ENCODE data around the gene CANT1. TPM values are rescaled to one million over a fixed set of nuclear protein-coding genes. Genes with fewer than 3 reads are reported as not detected.
"Not testable (repeated sequence)": the region's sequence is repeated elsewhere in the genome, so short reads cannot be mapped to it uniquely, and the experiment has no call there.

The CANT1 gene
- total RNA-seq, 8 experiments from 2014 or later = 20.7 to 42.6 (median 28.8) TPM

- no peak overlapping the region for H3K4me3 ChIP-seq
- WGBS, 10 experiments = 67 to 100% (median 87%) methylated on average over 1 to 4 of the region's 13 CpGs; no CpG with 5 or more reads in 5 of the 10 experiments
- in situ Hi-C loops (cut with MboI; ENCODE audit: low pct_unique_long_range_greater_than_20kb in 2 of 9, low sequenced_read_pairs in 9 of 9, unreplicated experiment in 9 of 9) = no loop called here
- ATAC-seq (replicated peaks in 6 of 8) = no peak
- peaks cover 1 to 2% of the 10 kb centered on the region in 2 donors for H3K4me1 ChIP-seq (replicated peaks in 1 of 2)
- no peak overlapping the region for H3K27ac ChIP-seq
These were observed 31.5 kb upstream of the CANT1 start for GRCh38 chr17:79041041-79041570.

DNA sequence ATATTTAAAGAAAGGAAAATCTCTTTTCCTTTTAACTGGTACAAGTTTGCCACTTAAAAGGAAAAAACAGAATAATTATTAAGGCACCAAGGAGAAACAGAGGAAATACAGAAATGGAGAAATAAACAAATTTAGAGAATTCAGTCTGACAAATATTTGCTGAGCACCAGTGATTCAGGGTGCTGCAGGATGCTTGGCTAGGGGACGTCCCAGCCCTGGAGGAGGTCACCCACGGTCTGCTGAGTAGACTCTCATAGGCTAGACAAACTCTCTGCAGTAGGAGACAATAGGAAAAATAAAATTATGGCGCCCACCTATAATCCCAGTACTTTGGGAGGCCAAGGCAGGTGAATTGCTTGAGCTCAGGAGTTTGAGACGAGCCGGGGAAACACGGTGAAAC is 30.3 kb upstream of the CANT1 start:
- Histone ChIP-seq H3K4me1 (replicated peaks in 1 of 2) (no peaks in the 10 kb centered on the region), H3K27ac (no peak overlapping the region), H3K4me3 (no peak overlapping the region)
- in situ Hi-C loops (cut with MboI; ENCODE audit: low pct_unique_long_range_greater_than_20kb in 2 of 9, low sequenced_read_pairs in 9 of 9, unreplicated experiment in 9 of 9) = no loop called here
- no peak for ATAC-seq (replicated peaks in 6 of 8)
- 23 to 93% (median 71%) methylated on average over 2 to 6 of the region's 6 CpGs; no CpG with 5 or more reads in 1 of the 10 experiments for WGBS, 10 experiments

DNA sequence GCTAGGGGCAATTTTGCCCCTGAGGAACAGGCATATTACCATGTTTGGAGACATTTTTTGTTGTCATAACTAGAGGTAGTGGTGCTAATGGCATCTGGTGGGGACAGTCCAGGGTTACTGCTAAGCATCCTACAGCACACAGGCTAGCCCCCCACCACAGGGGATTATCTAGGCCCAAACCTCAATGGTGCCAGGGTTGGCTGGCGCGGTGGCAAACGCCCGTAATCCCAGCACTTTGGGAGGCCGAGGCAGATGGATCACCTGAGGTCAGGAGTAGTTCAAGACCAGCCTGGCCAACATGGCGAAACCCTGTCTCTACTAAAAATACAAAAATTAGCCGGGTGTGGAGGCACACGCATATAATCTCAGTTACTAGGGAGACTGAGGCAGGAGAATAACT is 29.6 kb upstream of the CANT1 start:
- ATAC-seq (replicated peaks in 6 of 8) = no peak
- no peaks in the 10 kb centered on the region for H3K4me1 ChIP-seq (replicated peaks in 1 of 2)
- no peak overlapping the region for H3K27ac ChIP-seq
- in situ Hi-C loops (cut with MboI; ENCODE audit: low pct_unique_long_range_greater_than_20kb in 2 of 9, low sequenced_read_pairs in 9 of 9, unreplicated experiment in 9 of 9) = no loop called here
- WGBS, 10 experiments = 60 to 100% (median 90%) methylated on average over 1 to 8 of the region's 8 CpGs; no CpG with 5 or more reads in 3 of the 10 experiments
- no peak overlapping the region for H3K4me3 ChIP-seq

DNA sequence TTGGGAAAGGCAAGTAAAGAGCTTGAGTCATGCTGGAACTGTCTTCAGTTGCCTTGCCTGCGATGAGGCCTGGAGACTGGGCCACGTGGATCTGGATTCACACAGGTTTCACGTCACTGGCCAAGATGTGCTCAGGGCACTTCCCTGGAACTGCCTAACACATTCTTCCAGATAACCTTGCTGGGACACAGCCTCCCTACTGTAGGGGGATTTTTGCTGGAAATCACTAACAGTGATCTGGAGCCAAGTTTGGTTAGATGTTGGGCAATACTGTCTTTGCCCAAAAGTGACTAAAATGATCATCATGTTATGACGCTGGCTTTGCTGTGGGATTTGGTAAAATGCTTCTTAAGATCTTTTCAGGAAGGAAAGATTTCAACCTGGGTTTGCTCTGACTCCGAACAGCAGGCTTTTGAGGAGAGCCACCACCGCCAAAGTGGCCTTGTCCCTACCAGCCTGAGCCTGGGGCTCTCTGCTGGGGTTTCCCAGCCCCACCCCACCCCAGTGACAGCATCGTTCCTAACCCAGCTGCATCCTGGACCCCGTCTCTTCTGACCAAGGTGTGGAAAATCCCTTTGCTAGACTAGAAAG is 29.1 kb upstream of the CANT1 start:
- 16 to 90% (median 77%) methylated on average over 2 to 6 of the region's 8 CpGs; no CpG with 5 or more reads in 5 of the 10 experiments for WGBS, 10 experiments
- H3K4me3 ChIP-seq = no peak overlapping the region
- in situ Hi-C loops (cut with MboI; ENCODE audit: low pct_unique_long_range_greater_than_20kb in 2 of 9, low sequenced_read_pairs in 9 of 9, unreplicated experiment in 9 of 9) = no loop called here
- H3K4me1 ChIP-seq (replicated peaks in 1 of 2) = no peaks in the 10 kb centered on the region
- peak in 1 of 8 experiments; percentile 51 for ATAC-seq (replicated peaks in 6 of 8)
- no peak overlapping the region for H3K27ac ChIP-seq

DNA sequence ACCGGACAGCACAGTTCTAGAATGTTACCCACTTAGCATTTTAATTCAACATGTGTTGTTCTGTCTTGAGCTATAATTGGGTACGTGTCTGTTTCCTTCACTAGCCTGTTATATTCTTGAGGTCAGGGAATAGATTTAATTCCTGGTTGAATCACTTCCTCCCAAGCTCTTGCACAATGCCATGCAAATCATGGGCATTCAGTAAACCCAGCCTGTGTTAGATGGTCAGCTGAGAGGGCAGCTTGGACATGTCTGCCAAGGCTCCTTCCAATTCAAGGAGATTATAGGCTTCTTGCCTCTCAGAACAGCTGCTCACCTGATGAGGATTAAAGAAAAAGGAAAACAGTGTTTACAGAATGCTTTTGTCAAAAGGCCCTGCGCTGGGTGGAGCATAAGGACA is 27.0 kb upstream of the CANT1 start:
- H3K27ac ChIP-seq = no peak overlapping the region
- 0 to 100% (median 77%) methylated on average over 1 to 3 of the region's 3 CpGs for WGBS, 10 experiments
- H3K4me1 ChIP-seq (replicated peaks in 1 of 2) = no peaks in the 10 kb centered on the region
- no peak overlapping the region for H3K4me3 ChIP-seq
- in situ Hi-C loops (cut with MboI; ENCODE audit: low pct_unique_long_range_greater_than_20kb in 2 of 9, low sequenced_read_pairs in 9 of 9, unreplicated experiment in 9 of 9) = no loop called here
- ATAC-seq (replicated peaks in 6 of 8) = peak; percentile 66 to 89 (median 70)

DNA sequence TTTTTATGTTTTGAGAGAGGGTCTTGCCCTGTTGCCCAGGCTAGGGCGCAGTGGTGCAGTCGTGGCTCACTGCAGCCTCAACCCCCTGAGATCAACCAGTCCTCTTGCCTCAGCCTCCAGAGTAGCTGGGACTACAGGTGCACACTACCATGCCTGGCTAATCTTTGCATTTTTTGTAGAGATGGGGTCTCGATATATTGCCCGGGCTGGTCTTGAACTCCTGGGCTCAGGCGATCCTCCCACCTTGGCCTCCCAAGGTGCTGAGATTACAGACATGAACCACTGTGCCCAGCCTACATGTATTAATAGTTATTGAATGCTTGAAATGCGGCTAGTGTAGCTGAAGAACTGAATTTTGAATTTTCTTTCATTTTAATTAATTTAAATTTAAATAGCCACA is 26.6 kb upstream of the CANT1 start:
- peak in 1 of 8 experiments; percentile 9 for ATAC-seq (replicated peaks in 6 of 8)
- Histone ChIP-seq H3K27ac (no peak overlapping the region), H3K4me3 (no peak overlapping the region), H3K4me1 (replicated peaks in 1 of 2) (no peaks in the 10 kb centered on the region)
- in situ Hi-C loops (cut with MboI; ENCODE audit: low pct_unique_long_range_greater_than_20kb in 2 of 9, low sequenced_read_pairs in 9 of 9, unreplicated experiment in 9 of 9) = no loop called here
- WGBS, 10 experiments = 67 to 100% (median 89%) methylated on average over 1 to 6 of the region's 6 CpGs; no CpG with 5 or more reads in 3 of the 10 experiments

GRCh38 chr17:79035686-79036085 is 26.1 kb upstream of the CANT1 start:
- ATAC-seq (replicated peaks in 6 of 8) = no peak
- in situ Hi-C loops (cut with MboI; ENCODE audit: low pct_unique_long_range_greater_than_20kb in 2 of 9, low sequenced_read_pairs in 9 of 9, unreplicated experiment in 9 of 9) = no loop called here
- no peak overlapping the region for H3K27ac ChIP-seq
- H3K4me1 ChIP-seq (replicated peaks in 1 of 2) = no peaks in the 10 kb centered on the region
- WGBS, 10 experiments = 80 to 100% (median 97%) methylated on average over 1 to 5 of the region's 6 CpGs; no CpG with 5 or more reads in 2 of the 10 experiments
- no peak overlapping the region for H3K4me3 ChIP-seq

DNA sequence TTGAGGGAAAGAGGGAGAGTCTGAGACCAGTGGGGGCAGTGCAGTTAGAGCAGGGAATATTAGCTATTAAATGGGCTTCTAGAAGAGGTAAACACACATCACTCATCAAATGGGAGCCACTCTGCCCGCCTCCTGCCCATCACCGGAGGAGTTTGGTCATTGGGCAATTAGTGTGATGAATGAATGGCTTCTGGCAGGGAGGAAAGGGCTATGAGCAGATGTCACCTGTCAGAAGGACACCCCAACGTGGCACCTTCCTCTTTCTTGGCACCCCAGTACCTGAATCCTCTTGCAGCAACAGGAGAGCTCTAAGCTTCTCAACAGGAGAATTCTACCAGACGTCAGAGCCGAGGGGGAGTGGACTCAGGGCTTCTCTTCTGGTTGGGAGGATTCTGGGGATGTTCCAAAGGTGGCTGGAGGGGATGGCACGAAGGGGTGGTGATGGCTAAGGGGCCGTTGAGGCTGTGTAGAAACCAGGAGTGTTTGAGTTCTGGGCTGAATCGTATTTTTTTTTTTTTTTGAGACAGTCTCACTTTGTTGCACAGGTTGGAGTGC is 25.4 kb upstream of the CANT1 start:
- H3K4me3 ChIP-seq = no peak overlapping the region
- WGBS, 10 experiments = 40 to 100% (median 80%) methylated on average over 1 to 3 of the region's 8 CpGs; no CpG with 5 or more reads in 5 of the 10 experiments
- in situ Hi-C loops (cut with MboI; ENCODE audit: low pct_unique_long_range_greater_than_20kb in 2 of 9, low sequenced_read_pairs in 9 of 9, unreplicated experiment in 9 of 9) = no loop called here
- H3K27ac ChIP-seq = no peak overlapping the region
- H3K4me1 ChIP-seq (replicated peaks in 1 of 2) = no peaks in the 10 kb centered on the region
- ATAC-seq (replicated peaks in 6 of 8) = no peak

DNA sequence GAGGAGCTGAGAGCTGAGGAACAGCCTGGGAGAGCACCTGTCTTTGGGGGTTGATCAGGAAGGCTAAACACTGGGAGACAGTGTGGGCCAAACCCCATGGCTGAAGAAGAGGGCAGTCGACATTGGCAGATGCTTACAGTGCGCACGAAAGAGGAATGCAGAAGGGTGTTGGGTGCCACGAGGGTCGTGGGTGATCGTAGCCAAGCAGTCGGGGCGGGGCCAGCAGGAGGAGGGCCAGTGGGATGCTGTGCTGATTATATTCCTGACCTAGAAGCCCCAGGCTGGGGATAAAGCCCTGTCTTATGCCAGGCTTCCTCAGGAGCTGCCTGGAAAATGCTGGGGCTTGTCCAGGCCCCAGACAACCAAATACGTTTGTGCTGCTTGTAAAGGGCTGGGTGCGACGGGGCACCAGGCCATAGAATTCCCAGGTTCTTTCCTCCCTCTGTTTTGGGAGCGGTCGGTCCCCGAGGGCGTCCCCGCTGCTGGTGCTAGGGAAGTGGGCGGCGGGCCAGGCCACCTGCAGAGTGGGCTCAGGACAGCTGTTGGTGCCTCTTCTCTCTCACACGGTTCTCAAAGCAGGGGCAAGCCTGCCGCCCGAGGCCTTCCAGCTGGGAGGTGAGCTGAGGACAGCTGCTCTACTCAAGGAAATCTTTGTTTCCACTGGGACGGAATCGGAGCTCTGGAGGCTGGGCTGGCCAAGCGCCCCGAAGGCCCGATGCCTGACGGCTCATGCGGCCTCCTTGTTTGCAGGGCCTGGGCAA is 24.4 kb upstream of the CANT1 start:
- WGBS, 10 experiments = 47 to 100% (median 74%) methylated on average over 1 to 16 of the region's 28 CpGs; no CpG with 5 or more reads in 5 of the 10 experiments
- in situ Hi-C loops (cut with MboI; ENCODE audit: low pct_unique_long_range_greater_than_20kb in 2 of 9, low sequenced_read_pairs in 9 of 9, unreplicated experiment in 9 of 9) = no loop called here
- ATAC-seq (replicated peaks in 6 of 8) = peak in 2 of 8 experiments; percentile 11 to 81
- H3K27ac ChIP-seq = no peak overlapping the region
- no peak overlapping the region for H3K4me3 ChIP-seq
- H3K4me1 ChIP-seq (replicated peaks in 1 of 2) = no peaks in the 10 kb centered on the region

GRCh38 chr17:79033046-79033616 is 23.6 kb upstream of the CANT1 start:
- in situ Hi-C loops (cut with MboI; ENCODE audit: low pct_unique_long_range_greater_than_20kb in 2 of 9, low sequenced_read_pairs in 9 of 9, unreplicated experiment in 9 of 9) = no loop called here
- WGBS, 10 experiments = 20 to 100% (median 84%) methylated on average over 1 to 6 of the region's 9 CpGs; no CpG with 5 or more reads in 2 of the 10 experiments
- H3K4me1 ChIP-seq (replicated peaks in 1 of 2) = no peaks in the 10 kb centered on the region
- ATAC-seq (replicated peaks in 6 of 8) = no peak
- H3K27ac ChIP-seq = no peak overlapping the region
- no peak overlapping the region for H3K4me3 ChIP-seq

- ATAC-seq (replicated peaks in 6 of 8) = peak in 1 of 8 experiments; percentile 7
- in situ Hi-C loops (cut with MboI; ENCODE audit: low pct_unique_long_range_greater_than_20kb in 2 of 9, low sequenced_read_pairs in 9 of 9, unreplicated experiment in 9 of 9) = no loop called here
- no peak overlapping the region for H3K27ac ChIP-seq
- H3K4me1 ChIP-seq (replicated peaks in 1 of 2) = peaks cover 0 to 2% of the 10 kb centered on the region in 2 donors
- WGBS, 10 experiments = 45 to 82% (median 74%) methylated on average over 1 to 16 of the region's 26 CpGs; no CpG with 5 or more reads in 2 of the 10 experiments
- H3K4me3 ChIP-seq = no peak overlapping the region
These were observed 22.7 kb upstream of the CANT1 start for GRCh38 chr17:79031996-79032875.

DNA sequence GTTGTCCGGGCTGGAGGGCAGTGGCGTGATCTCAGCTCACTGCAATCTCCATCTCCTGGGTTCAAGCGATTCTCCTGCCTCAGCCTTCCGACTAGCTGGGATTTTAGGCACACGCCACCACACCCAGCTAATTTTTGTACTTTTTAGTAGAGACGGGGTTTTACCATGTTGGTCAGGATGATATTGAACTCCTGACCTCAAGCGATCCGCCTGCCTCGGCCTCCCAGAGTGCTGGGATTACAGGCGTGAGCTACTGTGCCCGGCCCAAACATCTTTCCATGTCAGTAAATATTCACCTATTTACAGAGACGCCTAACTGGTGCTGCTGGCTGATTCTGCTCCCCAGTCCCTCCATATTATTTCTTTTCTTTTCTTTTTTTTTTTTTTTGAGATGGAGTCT is 21.1 kb upstream of the CANT1 start:
- H3K4me3 ChIP-seq; in situ Hi-C loops (cut with MboI; ENCODE audit: low pct_unique_long_range_greater_than_20kb in 2 of 9, low sequenced_read_pairs in 9 of 9, unreplicated experiment in 9 of 9); H3K4me1 ChIP-seq (replicated peaks in 1 of 2); H3K27ac ChIP-seq; ATAC-seq (replicated peaks in 6 of 8): not testable (repeated sequence)
- WGBS, 10 experiments = 39 to 98% (median 79%) methylated on average over 2 to 11 of the region's 12 CpGs

All from motor neuron (in vitro differentiated cells).